ENCODE results near the gene HEXIM2.

Gene HEXIM2

DNA sequence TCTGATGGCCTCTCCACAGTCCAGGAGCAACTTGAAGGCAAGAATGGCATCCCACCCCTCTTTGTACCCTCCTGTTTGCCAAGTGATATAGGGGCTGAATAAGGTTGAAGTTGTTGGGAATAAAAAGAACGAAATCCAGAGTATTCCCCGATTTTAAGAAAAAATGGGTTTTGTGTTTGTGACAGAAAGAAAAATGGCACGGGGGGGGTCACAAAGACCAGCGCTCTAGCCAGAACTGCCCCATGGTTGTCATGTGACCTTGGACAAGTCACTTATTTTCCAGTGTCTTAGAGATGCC is 15.1 kb upstream of the HEXIM2 start:
- ChIA-PET CTCF (interaction anchor here (3.5 to 11.1 kb wide), 2 partner anchors 11 to 51 kb away, joined by 16 to 190 read pairs; partner anchors contain the start of genes ACBD4 and PLCD3), POLR2A (no interaction called here)
- no peak for DNase-seq (ENCODE audit: extremely low spot score)
- TF ChIP-seq, protein P1, sequence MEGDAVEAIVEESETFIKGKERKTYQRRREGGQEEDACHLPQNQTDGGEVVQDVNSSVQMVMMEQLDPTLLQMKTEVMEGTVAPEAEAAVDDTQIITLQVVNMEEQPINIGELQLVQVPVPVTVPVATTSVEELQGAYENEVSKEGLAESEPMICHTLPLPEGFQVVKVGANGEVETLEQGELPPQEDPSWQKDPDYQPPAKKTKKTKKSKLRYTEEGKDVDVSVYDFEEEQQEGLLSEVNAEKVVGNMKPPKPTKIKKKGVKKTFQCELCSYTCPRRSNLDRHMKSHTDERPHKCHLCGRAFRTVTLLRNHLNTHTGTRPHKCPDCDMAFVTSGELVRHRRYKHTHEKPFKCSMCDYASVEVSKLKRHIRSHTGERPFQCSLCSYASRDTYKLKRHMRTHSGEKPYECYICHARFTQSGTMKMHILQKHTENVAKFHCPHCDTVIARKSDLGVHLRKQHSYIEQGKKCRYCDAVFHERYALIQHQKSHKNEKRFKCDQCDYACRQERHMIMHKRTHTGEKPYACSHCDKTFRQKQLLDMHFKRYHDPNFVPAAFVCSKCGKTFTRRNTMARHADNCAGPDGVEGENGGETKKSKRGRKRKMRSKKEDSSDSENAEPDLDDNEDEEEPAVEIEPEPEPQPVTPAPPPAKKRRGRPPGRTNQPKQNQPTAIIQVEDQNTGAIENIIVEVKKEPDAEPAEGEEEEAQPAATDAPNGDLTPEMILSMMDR (IDR thresholded peaks at IDR 0.05; ENCODE audit: control extremely low read depth, extremely low read depth, low read depth, missing control alignments) = no peak

DNA sequence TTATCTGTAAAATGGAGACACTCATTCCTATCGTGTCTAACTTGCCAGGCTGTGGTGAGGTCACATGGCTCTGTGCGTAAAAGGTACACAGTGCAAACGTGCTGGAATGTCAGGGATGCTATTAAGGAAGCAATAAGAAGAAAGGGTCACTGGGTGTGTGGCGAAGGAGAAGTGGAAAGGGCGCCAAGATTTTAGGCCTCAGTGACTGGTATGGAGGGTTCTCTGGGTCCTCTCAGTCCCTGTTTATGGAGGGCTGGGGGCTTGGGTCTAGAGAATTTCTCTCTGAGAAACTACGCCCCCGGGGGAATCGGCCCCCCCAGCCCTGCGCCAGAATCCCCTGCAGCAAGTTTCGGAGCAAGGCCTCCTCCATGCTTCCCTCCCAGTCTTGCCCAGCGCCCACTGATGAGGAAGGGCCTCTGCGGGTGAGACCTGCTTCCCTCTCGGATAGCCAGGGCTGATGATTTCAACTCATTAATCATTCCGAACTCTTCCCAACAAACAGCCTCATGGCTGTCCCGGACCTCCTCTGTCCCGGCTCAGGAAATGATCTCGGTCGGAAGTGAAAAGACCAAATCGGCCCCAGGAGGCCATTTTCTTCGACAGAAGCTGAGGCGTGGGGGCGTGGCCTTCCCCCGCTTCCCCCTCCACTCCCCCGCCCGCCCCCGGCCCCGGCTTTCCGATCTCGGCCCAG is 14.6 kb upstream of the HEXIM2 start:
- ChIA-PET POLR2A (interaction anchor here (3.5 to 6.4 kb wide), 3 partner anchors 13 to 227 kb away, joined by 11 to 332 read pairs (median 17); partner anchors contain the start of gene HEXIM2), CTCF (interaction anchor here (3.5 to 11.1 kb wide), 3 partner anchors 12 to 51 kb away, joined by 16 to 190 read pairs (median 100); partner anchors contain the start of genes ACBD4 and PLCD3)
- TF ChIP-seq, protein P1 (IDR thresholded peaks at IDR 0.05; ENCODE audit: control extremely low read depth, extremely low read depth, low read depth, missing control alignments) = no peak
- DNase-seq (ENCODE audit: extremely low spot score) = peak; percentile 66

DNA sequence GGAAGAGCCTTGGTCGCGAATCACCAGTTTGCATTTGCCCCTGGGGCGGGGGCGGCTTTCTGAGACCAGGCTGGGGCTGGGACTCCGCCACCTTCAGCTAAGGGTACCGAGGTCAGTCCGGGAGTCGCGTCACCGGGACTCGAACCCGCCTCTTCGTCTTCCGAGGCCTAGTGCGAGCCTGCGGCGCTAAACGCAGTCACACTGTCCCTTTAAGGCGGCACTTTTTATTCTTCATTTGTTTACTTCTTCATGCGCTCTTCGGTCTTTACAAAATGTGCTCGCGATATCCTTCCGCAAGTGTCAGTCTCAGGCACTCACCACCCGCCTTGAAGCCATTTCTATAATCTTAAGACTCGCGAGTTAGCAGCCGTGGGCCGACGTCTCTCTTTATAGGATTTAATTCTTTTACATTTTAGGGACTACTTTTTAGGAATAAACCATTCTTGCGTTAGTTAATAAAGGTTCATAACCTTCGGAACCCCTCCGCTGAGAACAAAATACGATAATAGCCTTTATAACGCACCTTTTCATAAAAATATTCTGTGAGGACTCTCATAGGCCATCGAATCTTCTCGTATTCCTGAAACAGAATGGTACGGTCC is 14.0 kb upstream of the HEXIM2 start:
- DNase-seq (ENCODE audit: extremely low spot score) = peak; percentile 71
- POLR2A ChIA-PET = interaction anchor here (0.5 to 6.4 kb wide), 34 partner anchors 8 to 961 kb away, joined by 3 to 332 read pairs (median 8); partner anchors contain the start of genes ACBD4, HEXIM2, MAP3K14 and NMT1
- TF ChIP-seq, protein P1 (IDR thresholded peaks at IDR 0.05; ENCODE audit: control extremely low read depth, extremely low read depth, low read depth, missing control alignments) = no peak
- CTCF ChIA-PET = interaction anchor here (1.8 to 11.1 kb wide), 5 partner anchors 13 to 227 kb away, joined by 3 to 190 read pairs (median 100); partner anchors contain the start of genes ACBD4, HEXIM2 and PLCD3

DNA sequence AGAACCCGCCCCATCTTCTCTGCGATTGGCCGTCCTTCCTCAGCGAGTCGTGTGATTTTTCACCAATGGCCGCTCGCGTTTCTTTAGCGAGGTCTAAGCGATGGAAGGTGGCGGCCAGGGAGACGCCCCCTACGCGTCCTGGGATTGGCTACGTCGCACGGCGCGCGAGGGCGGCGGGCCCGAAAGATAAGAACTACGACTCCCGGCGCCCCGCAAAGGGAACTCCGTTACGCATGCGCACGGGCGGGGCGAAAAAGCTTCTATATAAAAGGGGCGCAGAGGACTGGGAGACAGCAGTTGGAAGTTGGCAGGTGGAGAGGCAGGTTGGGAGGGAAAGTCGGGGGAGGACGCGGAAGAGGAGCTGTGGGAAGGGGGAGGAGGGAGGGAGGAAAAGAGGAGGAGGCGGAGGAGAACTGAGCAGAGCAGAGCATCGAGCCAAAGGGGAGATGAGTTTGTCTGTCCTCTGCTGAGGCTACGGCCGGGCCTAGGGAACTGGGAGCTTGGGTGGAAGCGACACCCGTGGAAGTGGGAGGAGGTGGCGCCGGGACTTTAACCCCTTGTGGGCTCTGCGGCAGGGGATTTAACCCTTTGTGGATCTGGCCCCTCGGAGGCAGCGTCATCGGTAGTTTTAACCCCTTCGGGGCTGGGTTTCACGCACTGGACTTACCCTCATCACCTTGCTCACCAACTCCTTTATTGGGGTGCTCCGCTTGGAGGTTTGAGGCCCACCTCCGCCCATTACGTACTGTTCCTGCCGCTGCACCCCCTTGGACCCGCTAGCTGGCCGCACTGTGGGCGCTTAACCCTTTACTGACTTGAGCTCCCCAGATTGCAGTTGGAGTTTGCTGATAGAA is 13.3 kb upstream of the HEXIM2 start, which contains the start of gene HEXIM1:
TSS of gene HEXIM1 (plus strand) at position 293 of the 854 bp plus-strand sequence. CDS start 716 bp downstream, outside the sequence.
- POLR2A ChIA-PET = interaction anchor here (0.5 to 6.4 kb wide), 55 partner anchors 9 to 962 kb away, joined by 3 to 332 read pairs (median 6); partner anchors contain the start of genes ACBD4, HEXIM2, MAP3K14 and NMT1
- TF ChIP-seq, protein P1 (IDR thresholded peaks at IDR 0.05; ENCODE audit: control extremely low read depth, extremely low read depth, low read depth, missing control alignments) = no peak

DNA sequence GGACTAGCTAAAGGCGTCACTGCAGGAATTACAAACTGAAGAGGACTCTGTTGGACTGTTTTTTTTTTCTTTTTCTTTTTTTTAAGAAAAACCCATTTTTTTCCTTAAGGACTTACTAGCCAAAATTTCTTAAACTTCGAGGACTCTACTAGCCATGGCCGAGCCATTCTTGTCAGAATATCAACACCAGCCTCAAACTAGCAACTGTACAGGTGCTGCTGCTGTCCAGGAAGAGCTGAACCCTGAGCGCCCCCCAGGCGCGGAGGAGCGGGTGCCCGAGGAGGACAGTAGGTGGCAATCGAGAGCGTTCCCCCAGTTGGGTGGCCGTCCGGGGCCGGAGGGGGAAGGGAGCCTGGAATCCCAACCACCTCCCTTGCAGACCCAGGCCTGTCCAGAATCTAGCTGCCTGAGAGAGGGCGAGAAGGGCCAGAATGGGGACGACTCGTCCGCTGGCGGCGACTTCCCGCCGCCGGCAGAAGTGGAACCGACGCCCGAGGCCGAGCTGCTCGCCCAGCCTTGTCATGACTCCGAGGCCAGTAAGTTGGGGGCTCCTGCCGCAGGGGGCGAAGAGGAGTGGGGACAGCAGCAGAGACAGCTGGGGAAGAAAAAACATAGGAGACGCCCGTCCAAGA is 12.5 kb upstream of the HEXIM2 start:
- DNase-seq (ENCODE audit: extremely low spot score) = peak; percentile 74
- ChIA-PET POLR2A (interaction anchor here (0.6 to 6.4 kb wide), 49 partner anchors 8 to 963 kb away, joined by 3 to 332 read pairs (median 5); partner anchors contain the start of genes ACBD4, EFTUD2, FMNL1 and HEXIM2), CTCF (interaction anchor here (0.6 to 11.1 kb wide), 22 partner anchors 10 to 939 kb away, joined by 3 to 190 read pairs (median 5); partner anchors contain the start of genes ACBD4, HEXIM2 and PLCD3)
- TF ChIP-seq, protein P1 (IDR thresholded peaks at IDR 0.05; ENCODE audit: control extremely low read depth, extremely low read depth, low read depth, missing control alignments) = peak; percentile 97

More for the DNA sequence above, 13.3 kb upstream of the HEXIM2 start, which contains the start of gene HEXIM1:
- CTCF ChIA-PET = interaction anchor here (0.6 to 11.1 kb wide), 14 partner anchors 9 to 254 kb away, joined by 3 to 190 read pairs (median 6); partner anchors contain the start of genes ACBD4, HEXIM2 and PLCD3
- DNase-seq (ENCODE audit: extremely low spot score) = peak; percentile 96

All from GM10248 (cell line).